HG02840 (cell line): ENCODE measurements around the gene HRC.

ENCODE experiments used
- ATAC-seq: cut with Tn5 transposase; IDR thresholded peaks from one replicate; pipeline ENCODE4 v1.9.1; 2021; ENCODE audit warnings: mild to moderate bottlenecking, moderate library complexity, moderate number of reproducible peaks; ENCODE audit not compliant: unreplicated experiment, low FRiP score

The HRC gene

GRCh38 chr19:49117677-49118564 is 37.3 kb downstream of the HRC start:
- ATAC-seq = no peak

GRCh38 chr19:49116544-49116943 is 38.7 kb downstream of the HRC start:
- ATAC-seq = no peak

DNA sequence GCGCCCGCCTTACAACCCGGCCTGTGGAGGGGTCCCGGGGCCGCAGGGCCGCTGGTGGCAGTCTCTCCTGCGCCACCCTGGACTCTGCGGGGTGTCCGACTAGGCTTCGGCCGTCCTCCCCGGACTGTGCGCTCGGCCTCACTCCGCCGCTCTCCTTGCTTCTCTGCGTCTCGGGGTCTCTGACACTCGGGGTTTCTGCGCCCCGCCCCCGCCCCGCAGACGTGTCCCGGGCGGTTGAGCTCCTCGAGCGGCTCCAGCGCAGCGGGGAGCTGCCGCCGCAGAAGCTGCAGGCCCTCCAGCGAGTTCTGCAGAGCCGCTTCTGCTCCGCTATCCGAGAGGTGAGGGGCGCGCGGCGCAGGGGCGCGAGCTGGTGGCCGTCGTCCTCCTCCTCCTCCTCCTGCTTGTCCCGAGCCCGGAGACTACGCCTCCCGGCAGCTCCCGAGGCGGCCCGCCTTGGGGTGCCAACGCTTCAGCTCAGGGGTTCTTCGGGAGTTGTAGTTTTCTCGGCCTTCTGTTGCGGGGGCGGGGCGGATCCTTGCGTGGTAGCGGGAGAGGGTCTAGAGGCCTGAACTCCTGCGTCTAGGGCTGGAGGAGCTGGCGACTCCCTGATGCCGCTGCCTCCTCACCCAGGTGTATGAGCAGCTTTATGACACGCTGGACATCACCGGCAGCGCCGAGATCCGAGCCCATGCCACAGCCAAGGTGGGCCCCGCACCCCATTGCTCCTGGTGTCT is 40.4 kb downstream of the HRC start:
- no peak for ATAC-seq

- no peak for ATAC-seq
These were observed 41.2 kb downstream of the HRC start, which contains the start of gene LIN7B for GRCh38 chr19:49113762-49114629. Gene LIN7B, plus strand, starts transcription at chr19:49114370. Its CDS starts 35 bp downstream, at chr19:49114405.

DNA sequence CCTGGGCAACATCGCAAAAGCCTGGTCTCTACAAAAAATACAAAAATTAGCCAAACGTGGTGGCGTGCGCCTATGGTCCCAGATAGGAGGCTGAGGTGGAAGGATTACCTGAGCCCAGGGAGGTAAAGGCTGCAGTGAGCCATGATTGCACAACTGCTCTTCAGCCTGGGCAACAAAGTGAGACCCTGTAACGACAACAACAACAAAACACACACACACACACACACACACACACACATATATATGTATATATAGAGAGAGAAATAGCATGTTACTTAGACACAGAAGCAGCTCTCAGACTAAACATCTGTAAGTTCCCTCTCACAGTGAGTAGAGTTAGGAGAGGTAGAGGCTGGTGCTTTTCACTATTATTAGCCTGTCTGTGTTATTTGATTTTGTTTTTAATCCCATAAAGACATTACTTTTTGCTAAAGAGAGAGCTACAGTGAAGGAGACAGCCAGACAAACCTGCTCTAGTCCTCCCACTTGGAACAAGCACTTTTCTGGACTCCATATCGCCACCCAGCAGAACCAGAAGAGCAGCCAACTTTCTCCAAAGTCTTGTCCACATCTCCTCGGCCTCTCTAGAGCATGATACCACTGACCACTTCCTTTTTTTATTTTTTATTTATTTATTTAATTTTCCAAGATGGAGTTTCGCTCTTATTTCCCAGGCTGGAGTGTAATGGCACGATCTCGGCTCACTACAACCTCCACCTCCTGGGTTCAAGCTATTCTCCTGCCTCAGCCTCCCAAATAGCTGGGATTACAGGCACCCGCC is 43.8 kb downstream of the HRC start:
- ATAC-seq = no peak

DNA sequence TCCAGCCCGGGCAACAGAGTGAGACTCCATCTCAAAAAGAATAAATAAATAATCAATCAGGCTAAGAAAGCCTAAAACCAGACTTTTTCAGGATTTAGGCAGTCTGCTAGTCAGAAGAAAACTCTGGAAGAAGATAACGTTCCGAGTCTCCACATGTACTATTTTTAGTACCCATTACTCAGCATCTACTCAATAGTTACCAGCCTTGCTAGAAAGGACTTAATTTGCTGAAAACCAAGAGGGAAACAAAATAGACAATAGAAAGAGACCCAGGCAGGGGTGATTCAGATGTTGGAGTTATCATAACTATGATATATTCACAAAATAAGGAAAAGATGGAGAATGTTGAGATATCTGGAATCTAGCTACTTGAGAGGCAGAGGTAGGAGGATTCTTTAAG is 44.6 kb downstream of the HRC start:
- no peak for ATAC-seq

DNA sequence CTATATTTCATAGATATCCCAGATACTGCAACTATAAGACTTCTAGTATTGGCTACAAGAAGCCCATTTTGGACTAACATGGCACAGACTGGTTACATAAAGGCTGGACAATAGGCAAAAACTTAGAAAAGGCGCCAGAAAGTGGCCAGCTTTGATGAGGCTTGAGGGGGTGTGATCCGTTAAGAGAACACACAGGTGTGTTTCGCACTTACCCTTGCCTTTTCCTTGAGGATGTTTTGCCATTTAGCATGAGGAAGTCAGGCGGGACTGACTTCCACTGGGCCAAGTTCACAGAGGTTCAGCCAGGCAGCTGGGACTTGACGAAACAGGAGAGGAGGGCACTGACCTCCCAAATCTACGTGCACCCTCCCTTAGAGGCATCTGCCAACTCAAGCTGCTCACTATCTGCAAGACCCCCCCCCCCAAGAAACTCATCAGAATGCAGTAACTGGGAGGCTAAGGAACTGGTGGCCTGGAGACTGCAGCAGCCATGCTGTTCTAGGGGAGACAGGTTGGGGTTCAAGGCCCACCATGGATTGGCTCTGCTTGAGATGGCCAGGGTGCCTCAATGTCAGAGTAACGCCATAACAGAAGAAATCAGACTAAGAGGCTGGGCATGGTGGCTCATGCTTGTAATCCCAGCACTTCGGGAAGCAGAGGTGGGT is 45.5 kb downstream of the HRC start:
- ATAC-seq = no peak

- no peak for ATAC-seq
These were observed 46.1 kb downstream of the HRC start for GRCh38 chr19:49109051-49109450.

- no peak for ATAC-seq
These were observed 47.4 kb downstream of the HRC start for GRCh38 chr19:49107625-49108459.

DNA sequence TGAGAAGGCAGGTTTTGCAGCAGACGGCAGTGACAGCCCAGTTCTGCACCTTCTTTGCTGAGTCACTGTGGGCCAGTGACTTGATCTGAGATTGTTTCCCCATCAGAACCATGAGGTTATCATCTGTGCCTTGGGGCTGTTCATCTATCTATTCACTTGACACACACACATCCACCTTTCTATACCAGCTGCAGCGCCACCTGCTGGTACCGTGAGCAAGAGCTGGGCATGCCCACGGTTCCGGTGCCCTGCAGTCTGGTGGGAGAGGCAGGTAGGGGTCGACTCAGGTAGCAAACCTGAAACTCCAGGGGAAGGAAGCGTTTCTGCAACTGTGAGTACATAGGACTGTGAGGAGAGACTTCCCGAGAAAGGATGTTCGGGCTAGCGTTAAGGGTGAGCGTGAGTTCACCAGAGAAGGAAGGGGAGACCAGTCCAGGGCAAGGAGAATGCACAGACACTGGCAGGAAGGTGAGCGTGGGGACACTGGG is 48.5 kb downstream of the HRC start:
- ATAC-seq = no peak

DNA sequence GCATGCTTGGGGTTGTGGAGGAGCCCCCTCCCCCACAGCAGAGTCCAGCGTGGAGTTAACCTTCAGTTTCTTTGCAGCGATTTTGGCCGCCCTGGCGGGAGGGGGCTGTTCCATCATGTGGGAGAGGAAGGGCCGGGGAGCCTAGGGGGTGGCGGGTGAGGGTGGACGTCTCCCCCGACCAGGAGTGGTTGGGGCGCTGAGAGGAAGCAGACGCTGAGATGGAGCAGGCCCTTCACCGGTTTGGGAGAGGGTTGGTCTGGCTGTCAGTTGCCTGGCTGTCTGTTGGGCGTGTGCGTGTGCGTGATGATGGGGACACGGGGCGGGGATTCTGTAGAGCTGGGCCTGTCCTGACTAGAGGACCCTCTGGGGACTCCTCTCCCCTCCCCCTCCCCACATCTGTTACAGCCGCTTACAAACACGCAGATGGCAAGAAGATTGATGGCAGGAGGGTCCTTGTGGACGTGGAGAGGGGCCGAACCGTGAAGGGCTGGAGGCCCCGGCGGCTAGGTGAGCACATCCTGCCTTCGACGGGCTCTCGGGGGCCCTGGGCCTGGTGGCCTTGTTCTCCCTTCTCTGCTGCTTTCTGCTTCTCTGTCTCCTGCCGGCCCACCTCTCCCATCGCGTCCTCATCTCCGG is 50.8 kb downstream of the HRC start:
- ATAC-seq = no peak

GRCh38 chr19:49103331-49104085 is 51.7 kb downstream of the HRC start:
- ATAC-seq = no peak

- no peak for ATAC-seq
These were observed 52.9 kb downstream of the HRC start for GRCh38 chr19:49102303-49102702.
